Left lobe of liver (tissue), 2 donors: ENCODE measurements around the gene FAM117A. TPM values are rescaled to one million over a fixed set of nuclear protein-coding genes. Genes with fewer than 3 reads are reported as not detected.
"Not testable (repeated sequence)": the region's sequence is repeated elsewhere in the genome, so short reads cannot be mapped to it uniquely, and the experiment has no call there.

Source experiments
- ATAC-seq: fragments of 200-7000 bp; cut with Tn5 transposase; one replicate; pipeline ENCODE4 v1.9.1; 2020; ENCODE audit warnings: mild to moderate bottlenecking, moderate library complexity
- DNase-seq: peaks from one replicate; pipeline ENCODE4 v3.0.0-alpha.2; 2020; ENCODE audit warnings: low spot score
- total RNA-seq: library from RNA; stranded (reverse); gene quantifications from one replicate; pipeline ENCODE4 v1.2.1, GENCODE V29; 2021
- donor health status: DM: no; HTN: no; CAD: no; lungs with moderate emphysema.
- donor health status: DM: no; HTN: yes; CAD: no.

FAM117A gene
- total RNA-seq, 1 donor from 2014 or later = 5.3 TPM

- ATAC-seq (no peak), DNase-seq (no peak)
These were observed 22.2 kb downstream of the FAM117A start for GRCh38 chr17:49741692-49742076.

- no peak for ATAC-seq
- DNase-seq = no peak
These were observed 22.8 kb downstream of the FAM117A start for GRCh38 chr17:49741009-49741691.

- peak; percentile 78 for ATAC-seq
- DNase-seq = peak; percentile 82
These were observed 24.2 kb downstream of the FAM117A start for GRCh38 chr17:49739641-49740271.

- ATAC-seq = peak; percentile 71
- DNase-seq = peak; percentile 60
These were observed 25.3 kb downstream of the FAM117A start for GRCh38 chr17:49738456-49739163.

- DNase-seq = no peak
- no peak for ATAC-seq
These were observed 29.1 kb downstream of the FAM117A start for GRCh38 chr17:49734515-49735490.

GRCh38 chr17:49731435-49731831, 32.5 kb downstream of the FAM117A start:
- DNase-seq (no peak), ATAC-seq (no peak)

- ATAC-seq = no peak
- DNase-seq = no peak
These were observed 33.0 kb downstream of the FAM117A start for GRCh38 chr17:49730785-49731434.

GRCh38 chr17:49730078-49730784, 33.7 kb downstream of the FAM117A start:
- ATAC-seq (peak; percentile 94), DNase-seq (peak; percentile 91)

GRCh38 chr17:49729069-49729468, 34.9 kb downstream of the FAM117A start:
- DNase-seq = no peak
- no peak for ATAC-seq

GRCh38 chr17:49728425-49728824, 35.5 kb downstream of the FAM117A start:
- DNase-seq (no peak), ATAC-seq (no peak)

GRCh38 chr17:49727380-49727779, 36.6 kb downstream of the FAM117A start:
- ATAC-seq = no peak
- DNase-seq = no peak

GRCh38 chr17:49725452-49726130, 38.3 kb downstream of the FAM117A start:
- ATAC-seq (no peak), DNase-seq (no peak)

GRCh38 chr17:49724552-49724951, 39.4 kb downstream of the FAM117A start:
- not testable (repeated sequence) for ATAC-seq, DNase-seq

GRCh38 chr17:49723423-49723822, 40.5 kb downstream of the FAM117A start:
- DNase-seq = no peak
- ATAC-seq = peak; percentile 44

- ATAC-seq = no peak
- no peak for DNase-seq
These were observed 41.9 kb downstream of the FAM117A start for GRCh38 chr17:49722066-49722465.

- ATAC-seq = no peak
- DNase-seq = no peak
These were observed 46.5 kb downstream of the FAM117A start for GRCh38 chr17:49717371-49717861.

- ATAC-seq (no peak), DNase-seq (no peak)
These were observed 47.1 kb downstream of the FAM117A start for GRCh38 chr17:49716668-49717364.

GRCh38 chr17:49715717-49716279, 48.1 kb downstream of the FAM117A start:
- DNase-seq = no peak
- ATAC-seq = no peak
